HepG2 (cell line): Measurements from ENCODE around the gene SMIM36. TPM values are rescaled to one million over a fixed set of nuclear protein-coding genes. Genes with fewer than 3 reads are reported as not detected.
A peak's percentile ranks its signal among the peaks of the same experiment; 100 is the strongest.

Experiments
- BATF2 ChIP-seq: sonication (generic); formaldehyde crosslinking; IDR thresholded peaks from 2 replicates; pipeline ENCODE4 v1.8.0; 2022; ENCODE audit warnings: mild to moderate bottlenecking, missing genetic modification reagents, moderate library complexity
- ERF ChIP-seq: IDR thresholded peaks from 2 replicates; pipeline ENCODE4 v1.6.1; 2018; ENCODE audit warnings: missing biosample characterization, missing genetic modification reagents
- FOSL1 ChIP-seq: sonication (generic); formaldehyde crosslinking; IDR thresholded peaks from 2 replicates; pipeline ENCODE4 v1.9.0; 2021; ENCODE audit warnings: missing genetic modification reagents, borderline replicate concordance
- NCOA1 ChIP-seq: sonication (generic); formaldehyde crosslinking; IDR thresholded peaks from 2 replicates; pipeline ENCODE4 v1.9.0; 2021; ENCODE audit warnings: missing genetic modification reagents
- POLR2A ChIP-seq, 2 experiments: IDR thresholded peaks; 2 replicates each; pipeline ENCODE4 v1.6.1; 2011; ENCODE audit warnings: low read depth in 2 of 2, low read length in 2 of 2, mild to moderate bottlenecking in 1 of 2, moderate library complexity in 1 of 2; ENCODE audit not compliant: insufficient read depth in 1 of 2
- RFX1 ChIP-seq: fragments of 450-650 bp; IDR thresholded peaks from 2 replicates; pipeline ENCODE4 v1.6.1; 2017
- SP5 ChIP-seq: IDR thresholded peaks from 2 replicates; pipeline ENCODE4 v1.6.1; 2016; ENCODE audit warnings: low read depth, borderline replicate concordance
- SRF ChIP-seq: IDR thresholded peaks from 2 replicates; pipeline ENCODE4 v1.6.1; 2011; ENCODE audit warnings: mild to moderate bottlenecking, low read depth, low read length, moderate library complexity
- ZBTB2 ChIP-seq: sonication (generic); formaldehyde crosslinking; IDR thresholded peaks from 2 replicates; pipeline ENCODE4 v1.8.0; 2022; ENCODE audit warnings: low read depth, missing genetic modification reagents
- ZNF264 ChIP-seq: sonication (generic); formaldehyde crosslinking; IDR thresholded peaks from 2 replicates; pipeline ENCODE4 v1.4.0; 2020; ENCODE audit warnings: missing genetic modification reagents
- ZNF629 ChIP-seq: sonication (generic); formaldehyde crosslinking; conservative IDR thresholded peaks from 2 replicates; pipeline ENCODE4 v1.5.0; 2020; ENCODE audit warnings: missing genetic modification reagents
- ZSCAN21 ChIP-seq: sonication (generic); formaldehyde crosslinking; IDR thresholded peaks from 2 replicates; pipeline ENCODE4 v1.8.0; 2022; ENCODE audit warnings: mild to moderate bottlenecking, missing genetic modification reagents, moderate library complexity, borderline replicate concordance
- polyA plus RNA-seq, 8 experiments: library from polyadenylated mRNA; depleted of rRNA in 3 of 8; stranded (reverse) in 7 of 8; unstranded in 1 of 8; fragments of >200 nt; fragmentation: Illumina TruSeq in 4 of 8; extraction: Trizol in 4 of 8; gene quantifications; 2 replicates each; pipeline versions ENCODE4 v1.2.1 to v1.2.3, GENCODE V29; 2011 to 2016; ENCODE audit warnings: low read depth in 4 of 8, missing spikeins in 1 of 8, mixed read lengths in 1 of 8; ENCODE audit not compliant: insufficient read depth in 1 of 8
- total RNA-seq, 5 experiments: library from RNA; depleted of rRNA; stranded (reverse); fragments of >200 nt; fragmentation: Illumina TruSeq; extraction: Trizol; gene quantifications; 2 replicates each; pipeline ENCODE4 v1.2.3, GENCODE V29; 2016; ENCODE audit warnings: low read depth in 1 of 5
- TF ChIP-seq, protein P1 (sequence below), 2 experiments: sonication (generic) in 1 of 2; formaldehyde crosslinking in 1 of 2; IDR thresholded peaks; 2 replicates each; pipeline versions ENCODE4 v1.5.1 to v1.6.1; 2011 to 2020; ENCODE audit warnings: borderline replicate concordance in 1 of 2, low read depth in 1 of 2, low read length in 1 of 2, mild to moderate bottlenecking in 1 of 2, missing genetic modification reagents in 1 of 2, moderate library complexity in 1 of 2
- TF ChIP-seq, protein P2 (sequence below): sonication (generic); formaldehyde crosslinking; IDR thresholded peaks from 2 replicates; pipeline ENCODE4 v1.9.0; 2021; ENCODE audit warnings: missing genetic modification reagents, borderline replicate concordance
- TF ChIP-seq, protein P3 (sequence below): IDR thresholded peaks from 2 replicates; pipeline ENCODE4 v1.6.1; 2016
- TF ChIP-seq, protein P4 (sequence below): sonication (generic); formaldehyde crosslinking; IDR thresholded peaks from 2 replicates; pipeline ENCODE4 v1.4.0; 2020; ENCODE audit warnings: missing genetic modification reagents

Gene SMIM36
- total and polyA plus RNA-seq, 2 of the 13 experiments (the other 11 are each of a cell fraction or from before 2014, with no cell fraction given), result not detected

GRCh38 chr17:55454906-55455474, 56.3 kb downstream of the SMIM36 start (continued):
- TF ChIP-seq ERF (CRISPR knock-in tag) (0 out of 2 replicates have a peak, but pooled peaks have one; percentile 37), ZSCAN21 (CRISPR knock-in tag) (0 out of 2 replicates have a peak, but pooled peaks have one; percentile 26), SP5 (CRISPR knock-in tag) (0 out of 2 replicates have a peak, but pooled peaks have one; percentile 17), POLR2A (IDR thresholded peaks at IDR 0.05; ENCODE audit: insufficient read depth in 1 of 2, low read depth in 2 of 2, low read length in 2 of 2) (no peak), ZNF264 (CRISPR knock-in tag) (no peak), NCOA1 (CRISPR knock-in tag) (no peak), FOSL1 (peak; percentile 77; the same call in 1 of the 2 replicates), ZNF629 (CRISPR knock-in tag) (no peak), BATF2 (no peak), RFX1 (no peak), ZBTB2 (CRISPR knock-in tag) (no peak), SRF (no peak)
- TF ChIP-seq, protein P1, sequence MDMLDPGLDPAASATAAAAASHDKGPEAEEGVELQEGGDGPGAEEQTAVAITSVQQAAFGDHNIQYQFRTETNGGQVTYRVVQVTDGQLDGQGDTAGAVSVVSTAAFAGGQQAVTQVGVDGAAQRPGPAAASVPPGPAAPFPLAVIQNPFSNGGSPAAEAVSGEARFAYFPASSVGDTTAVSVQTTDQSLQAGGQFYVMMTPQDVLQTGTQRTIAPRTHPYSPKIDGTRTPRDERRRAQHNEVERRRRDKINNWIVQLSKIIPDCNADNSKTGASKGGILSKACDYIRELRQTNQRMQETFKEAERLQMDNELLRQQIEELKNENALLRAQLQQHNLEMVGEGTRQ (IDR thresholded peaks at IDR 0.05; ENCODE audit: low read depth, low read length), result no peak
- TF ChIP-seq, protein P1 (CRISPR knock-in tag; IDR thresholded peaks at IDR 0.05; ENCODE audit: borderline replicate concordance), result no peak
- TF ChIP-seq, protein P2, sequence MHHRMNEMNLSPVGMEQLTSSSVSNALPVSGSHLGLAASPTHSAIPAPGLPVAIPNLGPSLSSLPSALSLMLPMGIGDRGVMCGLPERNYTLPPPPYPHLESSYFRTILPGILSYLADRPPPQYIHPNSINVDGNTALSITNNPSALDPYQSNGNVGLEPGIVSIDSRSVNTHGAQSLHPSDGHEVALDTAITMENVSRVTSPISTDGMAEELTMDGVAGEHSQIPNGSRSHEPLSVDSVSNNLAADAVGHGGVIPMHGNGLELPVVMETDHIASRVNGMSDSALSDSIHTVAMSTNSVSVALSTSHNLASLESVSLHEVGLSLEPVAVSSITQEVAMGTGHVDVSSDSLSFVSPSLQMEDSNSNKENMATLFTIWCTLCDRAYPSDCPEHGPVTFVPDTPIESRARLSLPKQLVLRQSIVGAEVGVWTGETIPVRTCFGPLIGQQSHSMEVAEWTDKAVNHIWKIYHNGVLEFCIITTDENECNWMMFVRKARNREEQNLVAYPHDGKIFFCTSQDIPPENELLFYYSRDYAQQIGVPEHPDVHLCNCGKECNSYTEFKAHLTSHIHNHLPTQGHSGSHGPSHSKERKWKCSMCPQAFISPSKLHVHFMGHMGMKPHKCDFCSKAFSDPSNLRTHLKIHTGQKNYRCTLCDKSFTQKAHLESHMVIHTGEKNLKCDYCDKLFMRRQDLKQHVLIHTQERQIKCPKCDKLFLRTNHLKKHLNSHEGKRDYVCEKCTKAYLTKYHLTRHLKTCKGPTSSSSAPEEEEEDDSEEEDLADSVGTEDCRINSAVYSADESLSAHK (CRISPR knock-in tag), result no peak
- TF ChIP-seq, protein P3, sequence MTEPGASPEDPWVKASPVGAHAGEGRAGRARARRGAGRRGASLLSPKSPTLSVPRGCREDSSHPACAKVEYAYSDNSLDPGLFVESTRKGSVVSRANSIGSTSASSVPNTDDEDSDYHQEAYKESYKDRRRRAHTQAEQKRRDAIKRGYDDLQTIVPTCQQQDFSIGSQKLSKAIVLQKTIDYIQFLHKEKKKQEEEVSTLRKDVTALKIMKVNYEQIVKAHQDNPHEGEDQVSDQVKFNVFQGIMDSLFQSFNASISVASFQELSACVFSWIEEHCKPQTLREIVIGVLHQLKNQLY, result no peak
- TF ChIP-seq, protein P4, sequence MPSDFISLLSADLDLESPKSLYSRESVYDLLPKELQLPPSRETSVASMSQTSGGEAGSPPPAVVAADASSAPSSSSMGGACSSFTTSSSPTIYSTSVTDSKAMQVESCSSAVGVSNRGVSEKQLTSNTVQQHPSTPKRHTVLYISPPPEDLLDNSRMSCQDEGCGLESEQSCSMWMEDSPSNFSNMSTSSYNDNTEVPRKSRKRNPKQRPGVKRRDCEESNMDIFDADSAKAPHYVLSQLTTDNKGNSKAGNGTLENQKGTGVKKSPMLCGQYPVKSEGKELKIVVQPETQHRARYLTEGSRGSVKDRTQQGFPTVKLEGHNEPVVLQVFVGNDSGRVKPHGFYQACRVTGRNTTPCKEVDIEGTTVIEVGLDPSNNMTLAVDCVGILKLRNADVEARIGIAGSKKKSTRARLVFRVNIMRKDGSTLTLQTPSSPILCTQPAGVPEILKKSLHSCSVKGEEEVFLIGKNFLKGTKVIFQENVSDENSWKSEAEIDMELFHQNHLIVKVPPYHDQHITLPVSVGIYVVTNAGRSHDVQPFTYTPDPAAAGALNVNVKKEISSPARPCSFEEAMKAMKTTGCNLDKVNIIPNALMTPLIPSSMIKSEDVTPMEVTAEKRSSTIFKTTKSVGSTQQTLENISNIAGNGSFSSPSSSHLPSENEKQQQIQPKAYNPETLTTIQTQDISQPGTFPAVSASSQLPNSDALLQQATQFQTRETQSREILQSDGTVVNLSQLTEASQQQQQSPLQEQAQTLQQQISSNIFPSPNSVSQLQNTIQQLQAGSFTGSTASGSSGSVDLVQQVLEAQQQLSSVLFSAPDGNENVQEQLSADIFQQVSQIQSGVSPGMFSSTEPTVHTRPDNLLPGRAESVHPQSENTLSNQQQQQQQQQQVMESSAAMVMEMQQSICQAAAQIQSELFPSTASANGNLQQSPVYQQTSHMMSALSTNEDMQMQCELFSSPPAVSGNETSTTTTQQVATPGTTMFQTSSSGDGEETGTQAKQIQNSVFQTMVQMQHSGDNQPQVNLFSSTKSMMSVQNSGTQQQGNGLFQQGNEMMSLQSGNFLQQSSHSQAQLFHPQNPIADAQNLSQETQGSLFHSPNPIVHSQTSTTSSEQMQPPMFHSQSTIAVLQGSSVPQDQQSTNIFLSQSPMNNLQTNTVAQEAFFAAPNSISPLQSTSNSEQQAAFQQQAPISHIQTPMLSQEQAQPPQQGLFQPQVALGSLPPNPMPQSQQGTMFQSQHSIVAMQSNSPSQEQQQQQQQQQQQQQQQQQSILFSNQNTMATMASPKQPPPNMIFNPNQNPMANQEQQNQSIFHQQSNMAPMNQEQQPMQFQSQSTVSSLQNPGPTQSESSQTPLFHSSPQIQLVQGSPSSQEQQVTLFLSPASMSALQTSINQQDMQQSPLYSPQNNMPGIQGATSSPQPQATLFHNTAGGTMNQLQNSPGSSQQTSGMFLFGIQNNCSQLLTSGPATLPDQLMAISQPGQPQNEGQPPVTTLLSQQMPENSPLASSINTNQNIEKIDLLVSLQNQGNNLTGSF (CRISPR knock-in tag), result no peak
